NCI-H1930 (cell line): ENCODE data around the gene TRAK1.

Experiments used
- DNase-seq, 2 experiments: peaks; one replicate each; lab custom pipeline; 2025; lab: John Stamatoyannopoulos, UW

TRAK1 gene

GRCh38 chr3:42157540-42158538 lies 66.7 kb downstream of the TRAK1 start:
- DNase-seq, result no peak

GRCh38 chr3:42159147-42159546 lies 68.0 kb downstream of the TRAK1 start:
- DNase-seq, result no peak

GRCh38 chr3:42159706-42160472 lies 68.7 kb downstream of the TRAK1 start:
- DNase-seq, result no peak

GRCh38 chr3:42161050-42161935 lies 70.1 kb downstream of the TRAK1 start:
- no peak for DNase-seq

GRCh38 chr3:42162462-42162861 lies 71.3 kb downstream of the TRAK1 start:
- DNase-seq, result no peak

GRCh38 chr3:42163622-42164244 lies 72.6 kb downstream of the TRAK1 start:
- no peak for DNase-seq

GRCh38 chr3:42164656-42165055 lies 73.5 kb downstream of the TRAK1 start:
- DNase-seq, result no peak

GRCh38 chr3:42165211-42165610 lies 74.1 kb downstream of the TRAK1 start:
- DNase-seq, result no peak

- no peak for DNase-seq
These were observed 75.1 kb downstream of the TRAK1 start for GRCh38 chr3:42166214-42166613.

GRCh38 chr3:42166662-42167300 lies 75.6 kb downstream of the TRAK1 start:
- DNase-seq, result no peak

GRCh38 chr3:42169579-42170120 lies 78.5 kb downstream of the TRAK1 start:
- DNase-seq, result no peak

GRCh38 chr3:42172047-42172654 lies 81.0 kb downstream of the TRAK1 start:
- no peak for DNase-seq

- DNase-seq, result no peak
These were observed 82.2 kb downstream of the TRAK1 start for GRCh38 chr3:42173307-42173706.

- DNase-seq, result no peak
These were observed 83.7 kb downstream of the TRAK1 start for GRCh38 chr3:42174679-42175385.

GRCh38 chr3:42175386-42176240 lies 84.5 kb downstream of the TRAK1 start:
- DNase-seq, result no peak

- DNase-seq, result no peak
These were observed 85.3 kb downstream of the TRAK1 start for GRCh38 chr3:42176242-42177034.

GRCh38 chr3:42177068-42177800 lies 86.1 kb downstream of the TRAK1 start:
- no peak for DNase-seq
